GM19372 (cell line): ENCODE results near the gene FAM124A.

Experiments used
- ATAC-seq: cut with Tn5 transposase; IDR thresholded peaks from one replicate; pipeline ENCODE4 v1.9.1; 2021; ENCODE audit warnings: mild to moderate bottlenecking, low read depth, moderate library complexity; ENCODE audit not compliant: unreplicated experiment

Gene FAM124A

GRCh38 chr13:51329606-51330005 lies 107.4 kb downstream of the FAM124A start:
- no peak for ATAC-seq

- peak; percentile 45 for ATAC-seq
Observed at GRCh38 chr13:51330791-51331190, 108.6 kb downstream of the FAM124A start.

- ATAC-seq: peak; percentile 48
Observed at GRCh38 chr13:51331354-51331861, 109.2 kb downstream of the FAM124A start.

GRCh38 chr13:51332566-51333361 lies 110.6 kb downstream of the FAM124A start:
- no peak for ATAC-seq

GRCh38 chr13:51333421-51333820 lies 111.2 kb downstream of the FAM124A start:
- ATAC-seq: no peak

- ATAC-seq: no peak
Observed at GRCh38 chr13:51333826-51334225, 111.6 kb downstream of the FAM124A start.
